ENCODE measurements around the gene ABHD12. TPM values are rescaled to one million over a fixed set of nuclear protein-coding genes. Genes with fewer than 3 reads are reported as not detected.
A peak's percentile ranks its signal among the peaks of the same experiment; 100 is the strongest.
"Not testable (repeated sequence)": the region's sequence is repeated elsewhere in the genome, so short reads cannot be mapped to it uniquely, and the experiment has no call there.

Gene ABHD12
- total and polyA plus RNA-seq, 8 donors = 11.1 to 99.1 (median 44.0) TPM

DNA sequence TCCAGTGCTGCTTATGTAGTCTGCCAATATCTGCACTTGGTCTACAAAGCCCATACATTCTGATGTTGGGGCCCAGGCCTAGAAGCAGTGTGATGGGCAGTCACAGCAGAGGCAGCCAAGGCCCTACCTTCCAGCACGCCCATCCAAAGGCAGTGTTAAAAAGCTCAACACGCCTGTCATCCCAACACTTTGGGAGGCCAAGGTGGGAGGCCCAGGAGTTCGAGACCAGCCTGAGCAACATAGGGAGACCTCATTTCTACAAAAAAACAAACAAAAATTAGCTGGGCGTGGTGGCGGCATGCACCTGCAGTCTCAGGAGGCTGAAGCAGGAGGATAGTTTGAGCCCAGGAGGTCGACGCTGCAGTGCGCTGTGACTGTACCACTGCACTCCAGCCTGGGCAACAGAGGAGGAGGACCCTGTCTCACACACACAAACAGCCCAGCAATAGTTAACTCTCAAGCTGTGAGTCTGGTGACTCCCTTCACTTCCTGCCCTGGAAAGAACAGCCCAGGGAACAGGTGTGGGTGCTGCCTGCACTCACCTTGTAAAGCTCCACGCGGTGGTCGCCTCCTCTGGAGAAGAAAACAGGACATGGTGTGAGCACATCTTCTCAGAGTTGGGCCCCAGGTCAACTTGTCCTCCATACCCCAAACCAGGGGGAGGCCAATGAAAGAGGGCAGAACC is 74.0 kb downstream of the ABHD12 start:
- H3K4me1 ChIP-seq = peaks cover 0 to 29% (median 10%) of the 10 kb centered on the region in 4 donors
- 94 to 98% (median 96%) methylated on average over 11 of the region's 11 CpGs for WGBS, 5 donors
- peaks cover 0 to 54% (median 40%) of the 10 kb centered on the region in 4 donors for H3K36me3 ChIP-seq
- no peaks in the 10 kb centered on the region for H3K27me3 ChIP-seq
- DNase-seq = peak in 1 of 2 donors; percentile 16
- H3K4me3 ChIP-seq = no peak overlapping the region
- TF ChIP-seq, protein P1, sequence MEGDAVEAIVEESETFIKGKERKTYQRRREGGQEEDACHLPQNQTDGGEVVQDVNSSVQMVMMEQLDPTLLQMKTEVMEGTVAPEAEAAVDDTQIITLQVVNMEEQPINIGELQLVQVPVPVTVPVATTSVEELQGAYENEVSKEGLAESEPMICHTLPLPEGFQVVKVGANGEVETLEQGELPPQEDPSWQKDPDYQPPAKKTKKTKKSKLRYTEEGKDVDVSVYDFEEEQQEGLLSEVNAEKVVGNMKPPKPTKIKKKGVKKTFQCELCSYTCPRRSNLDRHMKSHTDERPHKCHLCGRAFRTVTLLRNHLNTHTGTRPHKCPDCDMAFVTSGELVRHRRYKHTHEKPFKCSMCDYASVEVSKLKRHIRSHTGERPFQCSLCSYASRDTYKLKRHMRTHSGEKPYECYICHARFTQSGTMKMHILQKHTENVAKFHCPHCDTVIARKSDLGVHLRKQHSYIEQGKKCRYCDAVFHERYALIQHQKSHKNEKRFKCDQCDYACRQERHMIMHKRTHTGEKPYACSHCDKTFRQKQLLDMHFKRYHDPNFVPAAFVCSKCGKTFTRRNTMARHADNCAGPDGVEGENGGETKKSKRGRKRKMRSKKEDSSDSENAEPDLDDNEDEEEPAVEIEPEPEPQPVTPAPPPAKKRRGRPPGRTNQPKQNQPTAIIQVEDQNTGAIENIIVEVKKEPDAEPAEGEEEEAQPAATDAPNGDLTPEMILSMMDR (IDR thresholded peaks at IDR 0.05) = no peak
- TF ChIP-seq EP300 (IDR thresholded peaks at IDR 0.05) (no peak), POLR2AphosphoS5 (IDR thresholded peaks at IDR 0.05) (no peak), POLR2A (IDR thresholded peaks at IDR 0.05) (no peak)
- intact Hi-C loops (cut with DNase I; ENCODE audit: low total_unique reads) = no loop called here
- H3K27ac ChIP-seq = no peak overlapping the region
- H3K9me3 ChIP-seq = no peaks in the 10 kb centered on the region

DNA sequence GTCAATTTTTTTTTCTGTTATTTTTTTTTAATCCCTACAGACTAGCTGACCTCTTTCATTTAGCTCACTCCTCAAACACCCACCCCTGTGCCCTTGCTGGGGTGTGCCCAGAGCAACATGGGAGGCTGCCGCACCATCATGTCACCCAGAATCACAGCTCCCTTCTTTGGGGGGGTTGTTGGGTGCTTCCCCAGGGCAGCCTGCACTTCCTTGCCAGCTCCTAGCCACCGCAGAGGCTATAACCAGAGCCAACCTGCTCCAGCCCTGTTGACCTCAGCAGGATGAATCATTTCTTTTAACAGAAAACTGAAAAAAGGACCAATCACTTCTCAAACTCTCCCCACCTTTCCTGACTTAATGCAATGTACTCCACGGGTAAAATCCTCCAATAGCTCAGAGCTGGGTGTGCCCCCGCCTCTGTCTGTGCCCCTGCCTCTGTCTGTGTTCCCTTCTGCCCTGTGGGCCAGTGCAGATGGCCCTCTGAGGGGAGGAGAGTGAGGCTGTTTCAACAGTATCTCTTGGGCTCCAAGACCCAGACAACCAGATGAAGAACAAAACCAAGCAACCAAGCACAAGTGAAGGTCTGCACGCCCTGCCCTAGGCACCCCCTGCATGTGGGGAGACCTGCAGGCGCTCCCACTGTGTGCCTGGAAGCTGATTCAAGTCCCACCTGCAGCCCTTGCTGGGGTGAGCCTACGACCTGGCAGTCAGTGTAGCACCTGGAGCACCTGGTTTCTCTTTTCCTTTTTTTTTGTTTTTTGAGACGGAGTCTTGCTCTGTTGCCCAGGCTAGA is 75.0 kb downstream of the ABHD12 start:
- H3K4me1 ChIP-seq = peaks cover 9 to 40% (median 19%) of the 10 kb centered on the region in 4 donors
- H3K4me3 ChIP-seq = no peak overlapping the region
- TF ChIP-seq, protein P1 (IDR thresholded peaks at IDR 0.05) = no peak
- TF ChIP-seq EP300 (IDR thresholded peaks at IDR 0.05) (no peak), POLR2AphosphoS5 (IDR thresholded peaks at IDR 0.05) (no peak), POLR2A (IDR thresholded peaks at IDR 0.05) (no peak)
- H3K9me3 ChIP-seq = no peaks in the 10 kb centered on the region
- 84 to 94% (median 88%) methylated on average over 7 to 8 of the region's 8 CpGs for WGBS, 5 donors
- H3K27me3 ChIP-seq = no peaks in the 10 kb centered on the region
- intact Hi-C loops (cut with DNase I; ENCODE audit: low total_unique reads) = no loop called here
- no peak overlapping the region for H3K27ac ChIP-seq
- H3K36me3 ChIP-seq = peaks cover 0 to 47% (median 33%) of the 10 kb centered on the region in 4 donors
- peak in 1 of 2 donors; percentile 17 for DNase-seq

DNA sequence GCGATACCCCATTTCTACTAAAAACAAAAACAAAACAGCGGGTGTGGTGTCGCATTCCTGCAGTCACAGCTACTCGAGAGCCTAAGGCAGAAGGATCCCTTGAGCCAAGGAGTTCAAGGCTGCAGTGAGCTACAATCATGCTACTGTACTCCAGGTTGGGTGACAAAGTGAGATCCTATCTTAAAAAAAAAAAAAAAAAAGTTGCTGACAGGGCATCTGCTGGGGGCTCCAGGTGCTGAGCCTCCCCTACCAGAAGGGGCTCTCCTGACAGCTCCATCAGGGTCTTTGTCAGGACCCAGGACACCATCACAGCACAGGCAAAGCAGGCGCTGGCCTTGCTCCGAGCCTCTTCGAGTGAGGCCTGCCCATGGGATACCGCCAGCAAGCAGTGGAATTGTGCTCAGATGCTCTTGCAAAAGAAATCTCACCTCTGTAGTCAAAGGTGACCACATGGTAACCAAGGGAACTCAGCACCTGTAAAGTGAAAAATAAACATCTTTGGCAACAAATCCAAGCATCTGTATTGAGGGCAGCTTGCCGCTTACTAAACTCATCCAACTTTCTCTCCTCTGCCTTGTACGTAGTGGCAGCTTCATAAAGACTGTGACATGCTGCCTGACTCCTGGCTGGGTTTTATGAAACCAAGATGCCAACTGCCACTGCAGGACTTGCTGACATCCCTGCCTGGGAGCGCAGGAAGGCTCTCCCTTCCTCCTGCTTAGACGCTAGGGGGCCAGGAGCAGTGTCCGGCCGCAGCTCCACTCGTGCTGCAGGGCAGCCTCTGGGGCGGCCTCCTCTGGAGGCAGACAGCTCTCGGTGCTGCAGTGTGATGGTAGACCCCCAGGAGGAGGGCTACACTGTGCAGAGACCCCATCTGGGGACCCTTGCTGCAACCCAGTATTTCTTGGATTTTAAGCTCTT is 75.9 kb downstream of the ABHD12 start:
- no peaks in the 10 kb centered on the region for H3K9me3 ChIP-seq
- peaks cover 0 to 41% (median 28%) of the 10 kb centered on the region in 4 donors for H3K36me3 ChIP-seq
- no peak overlapping the region for H3K27ac ChIP-seq
- DNase-seq = peak in 1 of 2 donors; percentile 11
- H3K4me1 ChIP-seq = peaks cover 18 to 43% (median 27%) of the 10 kb centered on the region in 4 donors
- no peak overlapping the region for H3K4me3 ChIP-seq
- intact Hi-C loops (cut with DNase I; ENCODE audit: low total_unique reads) = no loop called here
- no peaks in the 10 kb centered on the region for H3K27me3 ChIP-seq
- WGBS, 5 donors = 91 to 95% (median 94%) methylated on average over 17 of the region's 17 CpGs
- TF ChIP-seq, protein P1 (IDR thresholded peaks at IDR 0.05) = no peak
- no peak for TF ChIP-seq POLR2A (IDR thresholded peaks at IDR 0.05)
- no peak for TF ChIP-seq POLR2AphosphoS5 (IDR thresholded peaks at IDR 0.05)
- no peak for TF ChIP-seq EP300 (IDR thresholded peaks at IDR 0.05)

DNA sequence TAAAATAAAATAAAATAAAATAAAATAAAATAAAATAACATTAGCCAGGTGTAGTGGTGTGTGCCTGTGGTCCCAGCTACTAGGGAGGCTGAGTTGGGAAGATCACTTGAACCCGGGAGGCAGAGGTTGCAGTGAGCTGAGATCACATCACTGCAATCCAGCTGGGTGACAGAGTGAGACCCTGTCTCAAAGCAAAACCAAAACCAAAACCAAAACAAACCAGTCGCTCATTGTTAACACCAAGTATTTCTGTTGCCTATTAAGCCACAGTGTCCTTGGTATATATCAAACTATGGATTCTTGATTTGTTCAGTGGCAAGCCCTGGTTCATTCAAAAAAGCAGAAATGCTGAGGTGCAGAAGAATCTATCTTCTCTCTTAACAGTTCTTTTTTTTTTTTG is 77.0 kb downstream of the ABHD12 start:
- Histone ChIP-seq H3K27me3 (no peaks in the 10 kb centered on the region), H3K9me3 (no peaks in the 10 kb centered on the region), H3K27ac (no peak overlapping the region), H3K4me1 (peaks cover 22 to 44% (median 27%) of the 10 kb centered on the region in 4 donors), H3K36me3 (peaks cover 0 to 42% (median 29%) of the 10 kb centered on the region in 4 donors), H3K4me3 (no peak overlapping the region)
- TF ChIP-seq EP300 (IDR thresholded peaks at IDR 0.05) (no peak), POLR2AphosphoS5 (IDR thresholded peaks at IDR 0.05) (no peak), POLR2A (IDR thresholded peaks at IDR 0.05) (no peak)
- TF ChIP-seq, protein P1 (IDR thresholded peaks at IDR 0.05) = no peak
- 73 to 81% (median 80%) methylated on average over 2 of the region's 2 CpGs for WGBS, 5 donors
- intact Hi-C loops (cut with DNase I; ENCODE audit: low total_unique reads) = no loop called here
- DNase-seq = no peak

DNA sequence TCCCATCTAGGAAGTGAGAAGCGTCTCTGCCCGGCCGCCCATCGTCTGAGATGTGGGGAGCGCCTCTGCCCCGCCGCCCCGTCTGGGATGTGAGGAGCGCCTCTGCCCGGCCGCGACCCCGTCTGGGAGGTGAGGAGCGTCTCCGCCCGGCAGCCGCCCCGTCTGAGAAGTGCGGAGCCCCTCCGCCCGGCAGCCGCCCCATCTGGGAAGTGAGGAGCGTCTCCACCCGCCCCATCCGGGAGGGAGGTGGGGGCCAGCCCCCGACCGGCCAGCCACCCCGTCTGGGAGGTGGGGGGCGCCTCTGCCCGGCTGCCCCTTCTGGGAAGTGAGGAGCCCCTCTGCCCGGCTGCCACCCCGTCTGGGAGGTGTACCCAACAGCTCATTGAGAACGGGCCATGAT is 77.9 kb downstream of the ABHD12 start:
- H3K4me3 ChIP-seq; DNase-seq; H3K27ac ChIP-seq; intact Hi-C loops (cut with DNase I; ENCODE audit: low total_unique reads); H3K27me3 ChIP-seq; H3K9me3 ChIP-seq: not testable (repeated sequence)
- peaks cover 7 to 51% (median 38%) of the 10 kb centered on the region in 4 donors for H3K36me3 ChIP-seq
- H3K4me1 ChIP-seq = peaks cover 22 to 51% (median 27%) of the 10 kb centered on the region in 4 donors
- 92 to 96% (median 94%) methylated on average over 10 to 31 of the region's 33 CpGs; no CpG with 5 or more reads in 1 of the 5 donors for WGBS, 5 donors

Data from stomach (tissue), 9 donors.